ENCODE data around the gene JAK1. TPM values are rescaled to one million over a fixed set of nuclear protein-coding genes. Genes with fewer than 3 reads are reported as not detected.

Gene JAK1
- total RNA-seq, 2 donors from 2014 or later: 106 to 136 TPM

- ATAC-seq (no peak), DNase-seq (no peak)
- no peaks in the 10 kb centered on the region for H3K36me3 ChIP-seq (replicated peaks in 1 of 2; ENCODE audit: insufficient read depth in 1 of 2, low read depth in 2 of 2)
- no peak overlapping the region for H3K4me3 ChIP-seq
- H3K27me3 ChIP-seq: no peaks in the 10 kb centered on the region
- intact Hi-C loops (cut with DNase I): no loop called here
- WGBS, 2 donors: 91 to 93% methylated on average over 6 of the region's 6 CpGs
- H3K4me1 ChIP-seq: no peaks in the 10 kb centered on the region
- no peak for TF ChIP-seq POLR2A (IDR thresholded peaks at IDR 0.05)
- TF ChIP-seq CTCF (IDR thresholded peaks at IDR 0.05): no peak
- no peak overlapping the region for H3K27ac ChIP-seq
- no peaks in the 10 kb centered on the region for H3K9me3 ChIP-seq
These were observed 155.2 kb downstream of the JAK1 start for GRCh38 chr1:64811131-64811530.

GRCh38 chr1:64810001-64810400 lies 156.3 kb downstream of the JAK1 start:
- Histone ChIP-seq H3K27ac (no peak overlapping the region), H3K36me3 (replicated peaks in 1 of 2; ENCODE audit: insufficient read depth in 1 of 2, low read depth in 2 of 2) (no peaks in the 10 kb centered on the region), H3K9me3 (no peaks in the 10 kb centered on the region), H3K27me3 (no peaks in the 10 kb centered on the region), H3K4me3 (no peak overlapping the region), H3K4me1 (no peaks in the 10 kb centered on the region)
- WGBS, 2 donors: 91 to 100% methylated on average over 1 of the region's 1 CpG
- no peak for ATAC-seq
- TF ChIP-seq POLR2A (IDR thresholded peaks at IDR 0.05) (no peak), CTCF (IDR thresholded peaks at IDR 0.05) (no peak)
- DNase-seq: no peak
- intact Hi-C loops (cut with DNase I): no loop called here

- Histone ChIP-seq H3K27ac (no peak overlapping the region), H3K4me3 (no peak overlapping the region), H3K36me3 (replicated peaks in 1 of 2; ENCODE audit: insufficient read depth in 1 of 2, low read depth in 2 of 2) (no peaks in the 10 kb centered on the region), H3K27me3 (no peaks in the 10 kb centered on the region), H3K4me1 (no peaks in the 10 kb centered on the region), H3K9me3 (no peaks in the 10 kb centered on the region)
- intact Hi-C loops (cut with DNase I): no loop called here
- ATAC-seq (no peak), DNase-seq (no peak)
- TF ChIP-seq CTCF (IDR thresholded peaks at IDR 0.05) (no peak), POLR2A (IDR thresholded peaks at IDR 0.05) (no peak)
These were observed 157.0 kb downstream of the JAK1 start for GRCh38 chr1:64809309-64809708.

- DNase-seq (no peak), ATAC-seq (no peak)
- TF ChIP-seq POLR2A (IDR thresholded peaks at IDR 0.05): no peak
- TF ChIP-seq CTCF (IDR thresholded peaks at IDR 0.05): no peak
- WGBS, 2 donors: 97% methylated on average over 6 of the region's 6 CpGs
- no peak overlapping the region for H3K4me3 ChIP-seq
- H3K27ac ChIP-seq: no peak overlapping the region
- no peaks in the 10 kb centered on the region for H3K27me3 ChIP-seq
- no peaks in the 10 kb centered on the region for H3K9me3 ChIP-seq
- no peaks in the 10 kb centered on the region for H3K4me1 ChIP-seq
- H3K36me3 ChIP-seq (replicated peaks in 1 of 2; ENCODE audit: insufficient read depth in 1 of 2, low read depth in 2 of 2): no peaks in the 10 kb centered on the region
- intact Hi-C loops (cut with DNase I): no loop called here
These were observed 164.4 kb downstream of the JAK1 start for GRCh38 chr1:64801851-64802523.

GRCh38 chr1:64798872-64799271 lies 167.5 kb downstream of the JAK1 start:
- DNase-seq (no peak), ATAC-seq (no peak)
- no peak for TF ChIP-seq CTCF (IDR thresholded peaks at IDR 0.05)
- TF ChIP-seq POLR2A (IDR thresholded peaks at IDR 0.05): no peak
- no peaks in the 10 kb centered on the region for H3K9me3 ChIP-seq
- H3K27ac ChIP-seq: no peak overlapping the region
- intact Hi-C loops (cut with DNase I): no loop called here
- H3K4me3 ChIP-seq: no peak overlapping the region
- no peaks in the 10 kb centered on the region for H3K27me3 ChIP-seq
- H3K36me3 ChIP-seq (replicated peaks in 1 of 2; ENCODE audit: insufficient read depth in 1 of 2, low read depth in 2 of 2): no peaks in the 10 kb centered on the region
- no peaks in the 10 kb centered on the region for H3K4me1 ChIP-seq
